ENCODE results near the gene CCL2. TPM values are rescaled to one million over a fixed set of nuclear protein-coding genes. Genes with fewer than 3 reads are reported as not detected.

The CCL2 gene
- total RNA-seq, 1 donor from 2014 or later: 44.1 TPM

- Mint-ChIP-seq H3K27ac (ENCODE audit: unreplicated experiment) (no peak overlapping the region), H3K9me3 (ENCODE audit: unreplicated experiment) (peaks cover 3% of the 10 kb centered on the region), H3K4me3 (ENCODE audit: unreplicated experiment) (no peak overlapping the region), H3K27me3 (ENCODE audit: low read depth, unreplicated experiment) (no peaks in the 10 kb centered on the region), H3K4me1 (ENCODE audit: low read depth, unreplicated experiment) (peaks cover 10% of the 10 kb centered on the region), H3K36me3 (ENCODE audit: low read depth, unreplicated experiment) (no peaks in the 10 kb centered on the region)
- DNase-seq (ENCODE audit: low read depth): no peak
- H3K9me3 ChIP-seq (ENCODE audit: insufficient read depth, low read depth, low read length): no peaks in the 10 kb centered on the region
- peaks cover 8% of the 10 kb centered on the region for H3K79me2 ChIP-seq (ENCODE audit: insufficient read depth, low read length)
- H3K27me3 ChIP-seq (ENCODE audit: insufficient read depth, low read length): no peaks in the 10 kb centered on the region
- H4K20me1 ChIP-seq (ENCODE audit: insufficient read depth, low read length): no peaks in the 10 kb centered on the region
- no peak for FAIRE-seq
- no peak overlapping the region for H3K4me2 ChIP-seq (ENCODE audit: low read length)
- no peak overlapping the region for H2AFZ ChIP-seq (ENCODE audit: low read depth, low read length)
- H3K4me1 ChIP-seq (ENCODE audit: insufficient read depth, low read length): peaks cover 16% of the 10 kb centered on the region
- TF ChIP-seq, protein P1, sequence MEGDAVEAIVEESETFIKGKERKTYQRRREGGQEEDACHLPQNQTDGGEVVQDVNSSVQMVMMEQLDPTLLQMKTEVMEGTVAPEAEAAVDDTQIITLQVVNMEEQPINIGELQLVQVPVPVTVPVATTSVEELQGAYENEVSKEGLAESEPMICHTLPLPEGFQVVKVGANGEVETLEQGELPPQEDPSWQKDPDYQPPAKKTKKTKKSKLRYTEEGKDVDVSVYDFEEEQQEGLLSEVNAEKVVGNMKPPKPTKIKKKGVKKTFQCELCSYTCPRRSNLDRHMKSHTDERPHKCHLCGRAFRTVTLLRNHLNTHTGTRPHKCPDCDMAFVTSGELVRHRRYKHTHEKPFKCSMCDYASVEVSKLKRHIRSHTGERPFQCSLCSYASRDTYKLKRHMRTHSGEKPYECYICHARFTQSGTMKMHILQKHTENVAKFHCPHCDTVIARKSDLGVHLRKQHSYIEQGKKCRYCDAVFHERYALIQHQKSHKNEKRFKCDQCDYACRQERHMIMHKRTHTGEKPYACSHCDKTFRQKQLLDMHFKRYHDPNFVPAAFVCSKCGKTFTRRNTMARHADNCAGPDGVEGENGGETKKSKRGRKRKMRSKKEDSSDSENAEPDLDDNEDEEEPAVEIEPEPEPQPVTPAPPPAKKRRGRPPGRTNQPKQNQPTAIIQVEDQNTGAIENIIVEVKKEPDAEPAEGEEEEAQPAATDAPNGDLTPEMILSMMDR (IDR thresholded peaks at IDR 0.05; ENCODE audit: insufficient read depth, low read depth, low read length): no peak
- TF ChIP-seq EZH2 (IDR thresholded peaks at IDR 0.05; ENCODE audit: insufficient read depth, low read length): no peak
- no peak overlapping the region for H3K4me3 ChIP-seq (ENCODE audit: insufficient read depth, low read depth, low read length)
- H3K27ac ChIP-seq (ENCODE audit: low read depth, low read length): no peak overlapping the region
- no peaks in the 10 kb centered on the region for H3K36me3 ChIP-seq (ENCODE audit: insufficient read depth, low read length)
- H3K9ac ChIP-seq (ENCODE audit: low read length): no peak overlapping the region
These were observed 5.8 kb downstream of the CCL2 start for GRCh38 chr17:34260861-34261260.

DNA sequence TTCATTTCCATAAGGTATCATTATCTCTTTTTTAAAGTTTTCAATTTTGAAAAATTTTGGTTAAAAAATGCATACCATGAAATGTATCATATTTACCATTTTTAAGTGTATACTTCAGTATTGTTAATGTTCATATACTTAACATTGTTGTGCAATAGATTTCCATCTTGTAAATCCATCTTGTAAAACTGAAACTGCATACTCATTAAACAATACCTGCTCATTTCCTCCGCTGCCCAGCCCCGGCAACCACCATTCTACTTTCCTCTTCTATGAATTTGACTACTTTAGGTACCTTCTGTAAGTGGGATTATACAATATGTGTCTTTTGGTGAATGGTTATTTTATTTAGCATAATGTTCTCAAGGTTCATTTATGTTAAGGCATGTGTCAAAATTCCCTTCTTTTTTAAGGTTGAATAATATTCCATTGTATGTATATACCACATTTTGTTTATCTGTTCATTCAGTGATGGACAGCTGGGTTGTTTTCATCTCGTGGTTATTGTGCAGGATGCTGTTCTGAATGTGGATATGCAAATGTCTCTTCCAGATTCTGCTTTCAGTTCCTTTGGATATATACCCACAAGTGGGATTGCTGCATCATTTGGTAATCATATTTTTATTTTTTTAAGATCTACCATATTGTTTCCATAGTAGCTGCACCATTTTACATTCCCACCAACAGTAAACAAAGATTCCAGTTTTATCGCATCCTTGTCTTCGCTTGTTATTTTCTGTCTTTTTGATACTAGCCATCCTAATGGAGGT is 6.7 kb downstream of the CCL2 start:
- Histone ChIP-seq H2AFZ (ENCODE audit: low read depth, low read length) (no peak overlapping the region), H3K9ac (ENCODE audit: low read length) (no peak overlapping the region), H4K20me1 (ENCODE audit: insufficient read depth, low read length) (no peaks in the 10 kb centered on the region), H3K27me3 (ENCODE audit: insufficient read depth, low read length) (no peaks in the 10 kb centered on the region), H3K79me2 (ENCODE audit: insufficient read depth, low read length) (no peaks in the 10 kb centered on the region), H3K4me3 (ENCODE audit: insufficient read depth, low read depth, low read length) (no peak overlapping the region), H3K4me1 (ENCODE audit: insufficient read depth, low read length) (peaks cover 8% of the 10 kb centered on the region), H3K9me3 (ENCODE audit: insufficient read depth, low read depth, low read length) (no peaks in the 10 kb centered on the region), H3K36me3 (ENCODE audit: insufficient read depth, low read length) (no peaks in the 10 kb centered on the region), H3K4me2 (ENCODE audit: low read length) (no peak overlapping the region), H3K27ac (ENCODE audit: low read depth, low read length) (no peak overlapping the region)
- H3K27ac Mint-ChIP-seq (ENCODE audit: unreplicated experiment): no peak overlapping the region
- TF ChIP-seq EZH2 (IDR thresholded peaks at IDR 0.05; ENCODE audit: insufficient read depth, low read length): no peak
- TF ChIP-seq, protein P1 (IDR thresholded peaks at IDR 0.05; ENCODE audit: insufficient read depth, low read depth, low read length): no peak
- no peaks in the 10 kb centered on the region for H3K36me3 Mint-ChIP-seq (ENCODE audit: low read depth, unreplicated experiment)
- no peak overlapping the region for H3K4me3 Mint-ChIP-seq (ENCODE audit: unreplicated experiment)
- H3K4me1 Mint-ChIP-seq (ENCODE audit: low read depth, unreplicated experiment): peaks cover 7% of the 10 kb centered on the region
- FAIRE-seq (peak; percentile 43), DNase-seq (ENCODE audit: low read depth) (no peak)
- peaks cover 3% of the 10 kb centered on the region for H3K9me3 Mint-ChIP-seq (ENCODE audit: unreplicated experiment)
- no peaks in the 10 kb centered on the region for H3K27me3 Mint-ChIP-seq (ENCODE audit: low read depth, unreplicated experiment)

DNA sequence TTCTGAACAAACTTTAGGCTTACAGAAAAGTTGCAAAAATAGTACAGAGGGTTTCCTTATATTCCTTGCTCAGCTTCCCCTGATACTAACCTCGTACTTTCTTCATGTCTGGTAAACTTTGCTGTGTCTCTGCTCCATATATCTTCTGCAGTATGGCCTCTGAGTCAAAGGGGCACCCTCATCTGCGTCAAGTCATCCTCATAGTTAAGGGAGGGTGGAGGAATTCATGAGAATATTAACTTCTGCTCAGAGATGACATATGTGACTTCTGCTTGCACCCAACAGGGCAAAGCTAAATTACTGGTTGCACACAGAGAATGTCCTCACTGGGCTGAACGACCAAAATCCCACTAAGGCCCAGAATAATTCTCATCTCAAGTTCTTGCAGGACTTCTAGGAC is 10.6 kb downstream of the CCL2 start:
- Mint-ChIP-seq H3K27me3 (ENCODE audit: low read depth, unreplicated experiment) (peaks cover 5% of the 10 kb centered on the region), H3K9me3 (ENCODE audit: unreplicated experiment) (no peaks in the 10 kb centered on the region), H3K36me3 (ENCODE audit: low read depth, unreplicated experiment) (no peaks in the 10 kb centered on the region), H3K4me1 (ENCODE audit: low read depth, unreplicated experiment) (no peaks in the 10 kb centered on the region), H3K27ac (ENCODE audit: unreplicated experiment) (no peak overlapping the region), H3K4me3 (ENCODE audit: unreplicated experiment) (no peak overlapping the region)
- no peak overlapping the region for H3K9ac ChIP-seq (ENCODE audit: low read length)
- H3K36me3 ChIP-seq (ENCODE audit: insufficient read depth, low read length): no peaks in the 10 kb centered on the region
- H3K79me2 ChIP-seq (ENCODE audit: insufficient read depth, low read length): no peaks in the 10 kb centered on the region
- H3K4me3 ChIP-seq (ENCODE audit: insufficient read depth, low read depth, low read length): no peak overlapping the region
- no peak overlapping the region for H3K4me2 ChIP-seq (ENCODE audit: low read length)
- no peaks in the 10 kb centered on the region for H3K9me3 ChIP-seq (ENCODE audit: insufficient read depth, low read depth, low read length)
- TF ChIP-seq EZH2 (IDR thresholded peaks at IDR 0.05; ENCODE audit: insufficient read depth, low read length): no peak
- TF ChIP-seq, protein P1 (IDR thresholded peaks at IDR 0.05; ENCODE audit: insufficient read depth, low read depth, low read length): no peak
- no peaks in the 10 kb centered on the region for H4K20me1 ChIP-seq (ENCODE audit: insufficient read depth, low read length)
- no peaks in the 10 kb centered on the region for H3K27me3 ChIP-seq (ENCODE audit: insufficient read depth, low read length)
- FAIRE-seq (no peak), DNase-seq (ENCODE audit: low read depth) (no peak)
- H2AFZ ChIP-seq (ENCODE audit: low read depth, low read length): no peak overlapping the region
- peaks cover 4% of the 10 kb centered on the region for H3K4me1 ChIP-seq (ENCODE audit: insufficient read depth, low read length)
- no peak overlapping the region for H3K27ac ChIP-seq (ENCODE audit: low read depth, low read length)

Measured in astrocyte (in vitro differentiated cells and primary cell).